Sigmoid colon (tissue), 4 donors: ENCODE results near the gene MKNK2.

Source experiments
- CTCF ChIP-seq, 4 experiments: fragments of 450-650 bp in 3 of 4; fragments of 200-600 bp in 1 of 4; IDR thresholded peaks; one replicate each; pipeline ENCODE4 v1.5.1; 2016 to 2019; ENCODE audit warnings: antibody characterized with exemption in 4 of 4, mild to moderate bottlenecking in 3 of 4, moderate library complexity in 2 of 4
- EP300 ChIP-seq, 4 donors: sonication (generic); formaldehyde crosslinking; IDR thresholded peaks; one replicate each; pipeline ENCODE4 v1.6.1; 2017; ENCODE audit warnings: antibody characterized with exemption in 4 of 4

- TF ChIP-seq CTCF (IDR thresholded peaks at IDR 0.05) (no peak), EP300 (IDR thresholded peaks at IDR 0.05) (no peak)
Observed at GRCh38 chr19:2058570-2059421, 7.8 kb upstream of the MKNK2 start.
